H1 (cell line): ENCODE results near the gene GRAMD4. TPM values are rescaled to one million over a fixed set of nuclear protein-coding genes. Genes with fewer than 3 reads are reported as not detected.

Source experiments
- CTCF ChIA-PET: fragments of 300-600 bp; sonication (Branson Sonifier 250); formaldehyde crosslinking; loops from one replicate; lab custom pipeline; 2021; ENCODE audit not compliant: partially characterized antibody; lab: Charles Lee
- POLR2A ChIA-PET: fragments of 300-600 bp; sonication (Branson Sonifier 250); formaldehyde crosslinking; loops from one replicate; lab custom pipeline; 2021; ENCODE audit warnings: inconsistent platforms; ENCODE audit not compliant: partially characterized antibody; lab: Charles Lee
- DNase-seq, 2 experiments: peaks; one replicate each; pipeline versions ENCODE4 v3.0.0 to v3.0.0-alpha.2; 2010 to 2022; ENCODE audit warnings: low spot score in 2 of 2, low read depth in 1 of 2, mixed read lengths in 1 of 2
- FAIRE-seq: peaks from 2 replicates; lab custom pipeline; 2011; peaks lifted over from hg19 to GRCh38; lab: Jason Lieb, UNC
- H2AFZ ChIP-seq: 2 replicates; pipeline ENCODE4 v1.8.1; 2012; ENCODE audit warnings: low read length, inconsistent platforms
- H2AK5ac ChIP-seq: 2 replicates; pipeline ENCODE4 v1.6.1; 2013; ENCODE audit warnings: low read depth, low read length
- H2BK120ac ChIP-seq: replicated peaks from 2 replicates; pipeline ENCODE3; 2013; ENCODE audit warnings: low read depth, low read length, inconsistent platforms
- H2BK12ac ChIP-seq: 2 replicates; pipeline ENCODE4 v1.6.1; 2013; ENCODE audit warnings: low read depth, low read length
- H2BK15ac ChIP-seq: 2 replicates; pipeline ENCODE4 v1.6.1; 2013; ENCODE audit warnings: low read length
- H2BK20ac ChIP-seq: 2 replicates; pipeline ENCODE4 v1.6.1; 2013; ENCODE audit warnings: low read length
- H2BK5ac ChIP-seq: 2 replicates; pipeline ENCODE4 v1.6.1; 2013; ENCODE audit warnings: low read depth, low read length
- H3K14ac ChIP-seq: 2 replicates; pipeline ENCODE4 v1.6.1; 2013; ENCODE audit warnings: inconsistent platforms; ENCODE audit not compliant: insufficient read length
- H3K18ac ChIP-seq: 2 replicates; pipeline ENCODE4 v1.6.1; 2013; ENCODE audit warnings: low read length; ENCODE audit errors: extremely low read depth
- H3K23ac ChIP-seq: 2 replicates; pipeline ENCODE4 v1.6.1; 2013; ENCODE audit warnings: inconsistent platforms; ENCODE audit not compliant: insufficient read length
- H3K23me2 ChIP-seq: 2 replicates; pipeline ENCODE4 v1.6.1; 2013; ENCODE audit warnings: low read depth, low read length
- H3K27ac ChIP-seq: 2 replicates; pipeline ENCODE4 v1.6.1; 2011; ENCODE audit warnings: low read depth, low read length, inconsistent platforms
- H3K27me3 ChIP-seq, 4 experiments: replicated peaks in 1 of 4; 1 replicate in 1 of 4; 2 replicates in 3 of 4; pipeline versions ENCODE4 v1.6.1 to v1.8.1; 2011 to 2013; ENCODE audit warnings: low read length in 3 of 4, mild to moderate bottlenecking in 3 of 4, inconsistent platforms in 2 of 4, mixed read lengths in 2 of 4, moderate library complexity in 1 of 4; ENCODE audit not compliant: control insufficient read depth in 3 of 4, insufficient read depth in 3 of 4; ENCODE audit errors: extremely low read depth in 1 of 4
- H3K36me3 ChIP-seq, 4 experiments: 2 replicates each; pipeline versions ENCODE4 v1.6.1 to v1.8.1; 2011 to 2013; ENCODE audit warnings: mild to moderate bottlenecking in 4 of 4, low read length in 3 of 4, moderate library complexity in 2 of 4, control low read depth in 1 of 4, inconsistent platforms in 1 of 4; ENCODE audit not compliant: insufficient read depth in 4 of 4, control insufficient read depth in 2 of 4
- H3K4ac ChIP-seq: replicated peaks from 2 replicates; pipeline ENCODE3; 2013; ENCODE audit warnings: low read length, low read depth, mixed read lengths, inconsistent platforms; ENCODE audit not compliant: insufficient read length
- H3K4me1 ChIP-seq, 4 experiments: replicated peaks in 1 of 4; 1 replicate in 1 of 4; 2 replicates in 3 of 4; pipeline versions ENCODE4 v1.6.1 to v1.8.1; 2011 to 2013; ENCODE audit warnings: low read length in 3 of 4, inconsistent platforms in 2 of 4, mixed read lengths in 1 of 4; ENCODE audit not compliant: insufficient read depth in 4 of 4, control insufficient read depth in 3 of 4
- H3K4me2 ChIP-seq, 2 experiments: 2 replicates each; pipeline versions ENCODE4 v1.6.1 to v1.8.1; 2011 to 2013; ENCODE audit warnings: low read depth in 2 of 2, low read length in 2 of 2, control low read depth in 1 of 2, inconsistent platforms in 1 of 2, mild to moderate bottlenecking in 1 of 2; ENCODE audit not compliant: insufficient read depth in 1 of 2
- H3K4me3 ChIP-seq, 4 experiments: fragments of 200-600, 300-600 bp in 1 of 4; sonication (generic), shearing (Covaris generic), sonication (Bioruptor Twin) in 1 of 4; 2 replicates each; pipeline versions ENCODE4 v1.5.1 to v1.8.1; 2011 to 2016; ENCODE audit warnings: low read length in 4 of 4, low read depth in 3 of 4, control low read depth in 2 of 4, inconsistent platforms in 2 of 4, mild to moderate bottlenecking in 2 of 4, mixed read lengths in 1 of 4, moderate library complexity in 1 of 4; ENCODE audit not compliant: insufficient read depth in 2 of 4; ENCODE audit errors: extremely low read depth in 1 of 4
- H3K56ac ChIP-seq: replicated peaks from 2 replicates; pipeline ENCODE3; 2013; ENCODE audit warnings: low read depth, mild to moderate bottlenecking, mixed read lengths, low read length, inconsistent platforms; ENCODE audit not compliant: insufficient read length
- H3K79me1 ChIP-seq: 2 replicates; pipeline ENCODE4 v1.6.1; 2013; ENCODE audit warnings: low read depth, low read length, control low read depth
- H3K79me2 ChIP-seq, 2 experiments: 2 replicates each; pipeline versions ENCODE4 v1.6.1 to v1.8.1; 2012 to 2013; ENCODE audit warnings: low read length in 2 of 2, mild to moderate bottlenecking in 2 of 2, inconsistent platforms in 1 of 2; ENCODE audit not compliant: insufficient read depth in 2 of 2, control insufficient read depth in 1 of 2
- H3K9ac ChIP-seq, 4 experiments: replicated peaks in 1 of 4; 1 replicate in 1 of 4; 2 replicates in 3 of 4; pipeline versions ENCODE4 v1.6.1 to v1.8.1; 2011 to 2013; ENCODE audit warnings: low read depth in 3 of 4, low read length in 3 of 4, control low read depth in 2 of 4, mild to moderate bottlenecking in 2 of 4, moderate library complexity in 2 of 4, inconsistent platforms in 1 of 4; ENCODE audit errors: extremely low read depth in 1 of 4
- H3K9me3 ChIP-seq, 2 experiments: 2 replicates each; pipeline versions ENCODE4 v1.6.1 to v1.8.1; 2012 to 2013; ENCODE audit warnings: mild to moderate bottlenecking in 2 of 2, moderate library complexity in 2 of 2, control low read depth in 1 of 2, inconsistent platforms in 1 of 2, low read depth in 1 of 2, low read length in 1 of 2, mixed read lengths in 1 of 2; ENCODE audit not compliant: insufficient read depth in 2 of 2
- H4K20me1 ChIP-seq, 2 experiments: replicated peaks in 1 of 2; 2 replicates each; pipeline versions ENCODE3 to v1.8.1; 2011 to 2013; ENCODE audit warnings: inconsistent platforms in 2 of 2, low read length in 2 of 2, mild to moderate bottlenecking in 1 of 2; ENCODE audit not compliant: insufficient read depth in 2 of 2, control insufficient read depth in 1 of 2
- H4K5ac ChIP-seq: 2 replicates; pipeline ENCODE4 v1.6.1; 2013; ENCODE audit warnings: low read length, low read depth, mixed read lengths, inconsistent platforms; ENCODE audit not compliant: insufficient read length
- H4K8ac ChIP-seq: 2 replicates; pipeline ENCODE4 v1.8.0; 2013; ENCODE audit warnings: mild to moderate bottlenecking, moderate library complexity, low read length, inconsistent platforms; ENCODE audit not compliant: insufficient read depth; ENCODE audit errors: extremely low read depth
- H4K91ac ChIP-seq: replicated peaks from 2 replicates; pipeline ENCODE3; 2013; ENCODE audit warnings: low read length, mixed read lengths, inconsistent platforms; ENCODE audit not compliant: insufficient read length
- ATF3 ChIP-seq: IDR thresholded peaks from 2 replicates; pipeline ENCODE4 v1.6.1; 2011; ENCODE audit warnings: low read depth, mild to moderate bottlenecking, low read length; ENCODE audit not compliant: insufficient read depth
- BACH1 ChIP-seq: IDR thresholded peaks from 2 replicates; pipeline ENCODE4 v1.6.1; 2012; ENCODE audit warnings: low read length, improper control_type of control experiment
- CBX5 ChIP-seq: fragments of 300-800, 300-1000 bp; sonication (generic); IDR thresholded peaks from 2 replicates; pipeline ENCODE4 v1.7.1; 2016; ENCODE audit warnings: antibody characterized with exemption, low read length, low read depth
- CHD2 ChIP-seq: IDR thresholded peaks from 2 replicates; pipeline ENCODE4 v1.6.1; 2012; ENCODE audit warnings: low read length, improper control_type of control experiment
- GTF2F1 ChIP-seq: IDR thresholded peaks from 2 replicates; pipeline ENCODE4 v1.6.1; 2012; ENCODE audit warnings: low read depth, low read length, improper control_type of control experiment, borderline replicate concordance
- JUND ChIP-seq: IDR thresholded peaks from 2 replicates; pipeline ENCODE4 v1.6.1; 2011; ENCODE audit warnings: mild to moderate bottlenecking, improper control_type of control experiment, low read length
- RNF2 ChIP-seq: fragments of 200-900, 300-1000 bp; sonication (generic); IDR thresholded peaks from 2 replicates; pipeline ENCODE4 v1.7.1; 2016; ENCODE audit warnings: borderline replicate concordance, low read depth, mild to moderate bottlenecking, antibody characterized with exemption, low read length; ENCODE audit not compliant: poor library complexity, severe bottlenecking; ENCODE audit errors: missing control alignments
- RXRA ChIP-seq: IDR thresholded peaks from 2 replicates; pipeline ENCODE4 v1.6.1; 2011; ENCODE audit warnings: low read depth, mild to moderate bottlenecking, low read length, moderate library complexity; ENCODE audit not compliant: insufficient read depth
- SIRT6 ChIP-seq: IDR thresholded peaks from one replicate; pipeline ENCODE4 v1.7.1; 2012; ENCODE audit warnings: low read length, inconsistent platforms
- TAF1 ChIP-seq: IDR thresholded peaks from 2 replicates; pipeline ENCODE4 v1.6.1; 2011; ENCODE audit warnings: mild to moderate bottlenecking, low read depth, low read length
- TEAD4 ChIP-seq: IDR thresholded peaks from 2 replicates; pipeline ENCODE4 v1.6.1; 2012; ENCODE audit warnings: low read depth, low read length, inconsistent platforms, mixed read lengths
- WGBS, 2 experiments: shearing (Covaris generic) in 1 of 2; methylation state at CpG; one replicate each; pipeline versions ENCODE4 v1.1.6 to v1.1.7; 2013 to 2015; ENCODE audit warnings: low lambda C conversion rate in 2 of 2, mixed read lengths in 2 of 2, inconsistent platforms in 1 of 2, low coverage in 1 of 2, missing lambda C conversion rate in 1 of 2; ENCODE audit not compliant: insufficient replicate concordance in 2 of 2, insufficient coverage in 1 of 2, insufficient read length in 1 of 2; ENCODE audit errors: extremely low coverage in 1 of 2, missing lambda C conversion rate in 1 of 2; 5-methylcytosine and 5-hydroxymethylcytosine counted together
- polyA plus RNA-seq, 7 experiments: library from polyadenylated mRNA; depleted of rRNA in 3 of 7; stranded (reverse) in 5 of 7; unstranded in 2 of 7; fragments of >200 nt in 5 of 7; fragments of 200-250 nt in 2 of 7; gene quantifications; 1 replicate in 5 of 7; 2 replicates in 1 of 7; 4 replicates in 1 of 7; pipeline versions ENCODE4 v1.2.1 to v1.2.3, GENCODE V29; 2011 to 2013; ENCODE audit warnings: missing spikeins in 2 of 7, mixed read lengths in 2 of 7
- total RNA-seq: library from RNA; stranded (reverse); fragmentation: NEBNext Ultra II Directional; extraction: Animal tissue kit (Norgen Biotek cat#: 25700); gene quantifications from 2 replicates; pipeline ENCODE4 v1.2.1, GENCODE V29; 2021

Gene GRAMD4
- total and polyA plus RNA-seq, 2 of the 8 experiments (the other 6 are each of a cell fraction or from before 2014, with no cell fraction given), result 7.9 to 25.6 TPM

- POLR2A ChIA-PET, result interaction anchor here (1.1 to 2.4 kb wide), 3 partner anchors 11 to 15 kb away, joined by 3 to 7 read pairs (median 3); no protein-coding TSS in a partner anchor
- TF ChIP-seq ATF3 (no peak), CHD2 (no peak), JUND (no peak), SIRT6 (no peak), RXRA (no peak), TAF1 (no peak), BACH1 (no peak), TEAD4 (no peak), CBX5 (no peak), GTF2F1 (no peak), RNF2 (no peak)
Measured at GRCh38 chr22:46637711-46638600, 17.8 kb downstream of the GRAMD4 start.

More at GRCh38 chr22:46637711-46638600, 17.8 kb downstream of the GRAMD4 start:
- peaks cover 0 to 7% (median 2%) of the 10 kb centered on the region in 4 experiments; a peak in 3 of 7 replicates for H3K4me1 ChIP-seq
- H3K23me2 ChIP-seq, result peaks cover 3% of the 10 kb centered on the region; the same call in 1 of the 2 replicates
- H3K4me2 ChIP-seq, result no peak overlapping the region
- no peak overlapping the region for H4K8ac ChIP-seq
- H4K91ac ChIP-seq, result no peak overlapping the region
- H3K4me3 ChIP-seq, result no peak overlapping the region
- H2BK12ac ChIP-seq, result no peak overlapping the region
- H3K4ac ChIP-seq, result no peak overlapping the region
- H3K9me3 ChIP-seq, result no peaks in the 10 kb centered on the region
- H3K27me3 ChIP-seq, result no peaks in the 10 kb centered on the region
- H3K9ac ChIP-seq, result no peak overlapping the region
- H2AK5ac ChIP-seq, result no peak overlapping the region
- H2BK15ac ChIP-seq, result no peak overlapping the region
- DNase-seq (no peak), FAIRE-seq (no peak)
- no peak overlapping the region for H3K23ac ChIP-seq
- no peak overlapping the region for H2BK5ac ChIP-seq
- H4K5ac ChIP-seq, result no peak overlapping the region
- H2AFZ ChIP-seq, result no peak overlapping the region
- H3K79me1 ChIP-seq, result no peaks in the 10 kb centered on the region; the same call in 1 of the 2 replicates
- H3K79me2 ChIP-seq, result no peaks in the 10 kb centered on the region
- no peak overlapping the region for H3K14ac ChIP-seq
- no peak overlapping the region for H3K27ac ChIP-seq
- H3K36me3 ChIP-seq, result no peaks in the 10 kb centered on the region
- no peak overlapping the region for H2BK20ac ChIP-seq
- peaks cover 0 to 3% of the 10 kb centered on the region in 2 experiments for H4K20me1 ChIP-seq
- 84% methylated on average over 21 of the region's 21 CpGs; no CpG with 5 or more reads in 1 of the 2 experiments for WGBS, 2 experiments
- no peak overlapping the region for H3K18ac ChIP-seq
- CTCF ChIA-PET, result interaction anchor here (1.1 kb wide), 1 partner anchor 10 kb away, joined by 4 read pairs; no protein-coding TSS in a partner anchor
- H2BK120ac ChIP-seq, result no peak overlapping the region
- no peak overlapping the region for H3K56ac ChIP-seq
